HUES64 (cell line): Measurements from ENCODE around the gene SIRT5.

ENCODE experiments used
- H3K27ac ChIP-seq: 2 replicates; pipeline ENCODE4 v1.7.0; 2013; ENCODE audit warnings: low read depth, low read length, inconsistent platforms
- H3K27me3 ChIP-seq: 2 replicates; pipeline ENCODE4 v1.6.1; 2013; ENCODE audit warnings: mild to moderate bottlenecking, low read length; ENCODE audit not compliant: insufficient read depth
- H3K36me3 ChIP-seq: 2 replicates; pipeline ENCODE4 v1.6.1; 2013; ENCODE audit warnings: mild to moderate bottlenecking, low read length; ENCODE audit not compliant: insufficient read depth
- H3K4me1 ChIP-seq: 2 replicates; pipeline ENCODE4 v1.6.1; 2013; ENCODE audit warnings: mild to moderate bottlenecking, low read length, moderate library complexity; ENCODE audit not compliant: insufficient read depth
- H3K4me3 ChIP-seq: 2 replicates; pipeline ENCODE4 v1.5.1; 2013; ENCODE audit warnings: mild to moderate bottlenecking, low read length, moderate library complexity
- H3K9ac ChIP-seq: 2 replicates; pipeline ENCODE4 v1.6.1; 2013; ENCODE audit warnings: mild to moderate bottlenecking, low read depth, low read length
- H3K9me3 ChIP-seq: 2 replicates; pipeline ENCODE4 v1.6.1; 2013; ENCODE audit warnings: low read depth, low read length; ENCODE audit not compliant: insufficient read depth
- WGBS: fragments of 150-250, 120-280 bp; methylation state at CpG from one replicate; pipeline ENCODE4 v1.1.7; 2013; ENCODE audit warnings: missing lambda C conversion rate; 5-methylcytosine and 5-hydroxymethylcytosine counted together

SIRT5 gene

GRCh38 chr6:13536796-13537526, 37.4 kb upstream of the SIRT5 start:
- peaks cover 10% of the 10 kb centered on the region for H3K4me1 ChIP-seq
- 96% methylated on average over 4 of the region's 4 CpGs for WGBS
- no peaks in the 10 kb centered on the region for H3K27me3 ChIP-seq
- no peak overlapping the region for H3K4me3 ChIP-seq
- no peaks in the 10 kb centered on the region for H3K36me3 ChIP-seq
- H3K9me3 ChIP-seq = no peaks in the 10 kb centered on the region
- H3K27ac ChIP-seq = no peak overlapping the region
- H3K9ac ChIP-seq = no peak overlapping the region

- H3K4me3 ChIP-seq = no peak overlapping the region
- H3K27me3 ChIP-seq = no peaks in the 10 kb centered on the region
- H3K9ac ChIP-seq = no peak overlapping the region
- H3K27ac ChIP-seq = no peak overlapping the region
- peaks cover 10% of the 10 kb centered on the region for H3K4me1 ChIP-seq
- H3K36me3 ChIP-seq = no peaks in the 10 kb centered on the region
- H3K9me3 ChIP-seq = no peaks in the 10 kb centered on the region
- WGBS = 98% methylated on average over 2 of the region's 2 CpGs
These were observed 36.9 kb upstream of the SIRT5 start for GRCh38 chr6:13537527-13537897.

- no peak overlapping the region for H3K9ac ChIP-seq
- no peaks in the 10 kb centered on the region for H3K27me3 ChIP-seq
- no peaks in the 10 kb centered on the region for H3K9me3 ChIP-seq
- no peak overlapping the region for H3K4me3 ChIP-seq
- H3K27ac ChIP-seq = no peak overlapping the region
- WGBS = no CpG with 5 or more reads among the region's 2 CpGs
- H3K36me3 ChIP-seq = no peaks in the 10 kb centered on the region
- peaks cover 10% of the 10 kb centered on the region for H3K4me1 ChIP-seq
These were observed 36.3 kb upstream of the SIRT5 start for GRCh38 chr6:13538084-13538483.

GRCh38 chr6:13538600-13538999, 35.8 kb upstream of the SIRT5 start:
- H3K36me3 ChIP-seq = no peaks in the 10 kb centered on the region
- no peaks in the 10 kb centered on the region for H3K27me3 ChIP-seq
- H3K9ac ChIP-seq = no peak overlapping the region
- H3K27ac ChIP-seq = no peak overlapping the region
- H3K4me3 ChIP-seq = no peak overlapping the region
- WGBS = 86% methylated on average over 3 of the region's 3 CpGs
- H3K9me3 ChIP-seq = no peaks in the 10 kb centered on the region
- peaks cover 10% of the 10 kb centered on the region for H3K4me1 ChIP-seq

GRCh38 chr6:13539572-13539971, 34.8 kb upstream of the SIRT5 start:
- Histone ChIP-seq H3K27me3 (no peaks in the 10 kb centered on the region), H3K27ac (no peak overlapping the region), H3K4me1 (peaks cover 19% of the 10 kb centered on the region), H3K9ac (no peak overlapping the region), H3K36me3 (no peaks in the 10 kb centered on the region), H3K9me3 (no peaks in the 10 kb centered on the region), H3K4me3 (no peak overlapping the region)
- no CpG with 5 or more reads among the region's 1 CpG for WGBS

- Histone ChIP-seq H3K4me1 (peaks cover 13% of the 10 kb centered on the region), H3K9me3 (no peaks in the 10 kb centered on the region), H3K27ac (no peak overlapping the region), H3K9ac (no peak overlapping the region), H3K4me3 (no peak overlapping the region), H3K27me3 (no peaks in the 10 kb centered on the region), H3K36me3 (no peaks in the 10 kb centered on the region)
- WGBS = 96% methylated on average over 35 of the region's 35 CpGs
These were observed 32.9 kb upstream of the SIRT5 start for GRCh38 chr6:13541496-13541895.

- Histone ChIP-seq H3K9me3 (no peaks in the 10 kb centered on the region), H3K27ac (peak overlapping the region; percentile 60; the same call in 1 of the 2 replicates), H3K4me3 (no peak overlapping the region), H3K36me3 (no peaks in the 10 kb centered on the region), H3K27me3 (no peaks in the 10 kb centered on the region), H3K9ac (no peak overlapping the region), H3K4me1 (peaks cover 21% of the 10 kb centered on the region)
- 79% methylated on average over 11 of the region's 11 CpGs for WGBS
These were observed 29.8 kb upstream of the SIRT5 start for GRCh38 chr6:13544454-13545186.

GRCh38 chr6:13545885-13546284, 28.5 kb upstream of the SIRT5 start:
- no peaks in the 10 kb centered on the region for H3K9me3 ChIP-seq
- peaks cover 21% of the 10 kb centered on the region for H3K4me1 ChIP-seq
- no peak overlapping the region; the same call in 1 of the 2 replicates for H3K27ac ChIP-seq
- no peak overlapping the region for H3K4me3 ChIP-seq
- no peaks in the 10 kb centered on the region for H3K27me3 ChIP-seq
- no peak overlapping the region for H3K9ac ChIP-seq
- no peaks in the 10 kb centered on the region for H3K36me3 ChIP-seq

- H3K36me3 ChIP-seq = no peaks in the 10 kb centered on the region
- no peaks in the 10 kb centered on the region for H3K9me3 ChIP-seq
- no peak overlapping the region for H3K4me3 ChIP-seq
- H3K4me1 ChIP-seq = peaks cover 21% of the 10 kb centered on the region
- H3K27ac ChIP-seq = no peak overlapping the region
- no peak overlapping the region for H3K9ac ChIP-seq
- 78% methylated on average over 3 of the region's 4 CpGs for WGBS
- H3K27me3 ChIP-seq = no peaks in the 10 kb centered on the region
These were observed 25.7 kb upstream of the SIRT5 start for GRCh38 chr6:13548500-13549210.

- H3K27ac ChIP-seq = no peak overlapping the region
- no peak overlapping the region for H3K9ac ChIP-seq
- no peaks in the 10 kb centered on the region for H3K9me3 ChIP-seq
These were observed 23.7 kb upstream of the SIRT5 start for GRCh38 chr6:13550656-13551055.

GRCh38 chr6:13553646-13554045, 20.8 kb upstream of the SIRT5 start:
- no peaks in the 10 kb centered on the region for H3K36me3 ChIP-seq
- no peaks in the 10 kb centered on the region for H3K9me3 ChIP-seq
- 100% methylated on average over 1 of the region's 1 CpG for WGBS
- H3K27me3 ChIP-seq = no peaks in the 10 kb centered on the region
- H3K4me3 ChIP-seq = no peak overlapping the region
- no peak overlapping the region for H3K9ac ChIP-seq
- peaks cover 23% of the 10 kb centered on the region for H3K4me1 ChIP-seq
- no peak overlapping the region for H3K27ac ChIP-seq

More at GRCh38 chr6:13550656-13551055, 23.7 kb upstream of the SIRT5 start:
- H3K36me3 ChIP-seq = no peaks in the 10 kb centered on the region
- H3K27me3 ChIP-seq = no peaks in the 10 kb centered on the region
- no peak overlapping the region for H3K4me3 ChIP-seq
- peaks cover 24% of the 10 kb centered on the region for H3K4me1 ChIP-seq
